NB4 (cell line): ENCODE measurements around the gene CRIM1.
A peak's percentile ranks its signal among the peaks of the same experiment; 100 is the strongest.

Experiments
- DNase-seq: peaks from one replicate; pipeline ENCODE4 v3.0.0; 2010; ENCODE audit warnings: low read depth
- H3K4me3 ChIP-seq: one replicate; pipeline ENCODE4 v1.5.1; 2011; ENCODE audit warnings: mild to moderate bottlenecking, low read depth, low read length, moderate library complexity
- CTCF ChIP-seq: IDR thresholded peaks from one replicate; pipeline ENCODE4 v1.5.1; 2012; ENCODE audit warnings: low read depth, low read length
- MAX ChIP-seq: IDR thresholded peaks from 2 replicates; pipeline ENCODE4 v1.6.1; 2011; ENCODE audit warnings: low read depth, low read length
- MYC ChIP-seq: IDR thresholded peaks from 2 replicates; pipeline ENCODE4 v1.6.1; 2011; ENCODE audit warnings: low read depth, low read length
- POLR2A ChIP-seq: IDR thresholded peaks from 2 replicates; pipeline ENCODE4 v1.6.1; 2011; ENCODE audit warnings: mild to moderate bottlenecking; ENCODE audit not compliant: insufficient read length; ENCODE audit errors: extremely low read depth

CRIM1 gene

GRCh38 chr2:36545871-36546416, 190.4 kb downstream of the CRIM1 start:
- DNase-seq, result no peak
- TF ChIP-seq POLR2A, result no peak
- TF ChIP-seq CTCF, result no peak
- no peak for TF ChIP-seq MYC
- TF ChIP-seq MAX, result no peak
- H3K4me3 ChIP-seq, result no peak overlapping the region

- H3K4me3 ChIP-seq, result no peak overlapping the region
- TF ChIP-seq POLR2A (no peak), MYC (no peak), MAX (no peak), CTCF (no peak)
- DNase-seq, result no peak
These were observed 192.3 kb downstream of the CRIM1 start for GRCh38 chr2:36547906-36548305.

GRCh38 chr2:36549165-36549574, 193.6 kb downstream of the CRIM1 start:
- TF ChIP-seq MYC (no peak), CTCF (no peak), MAX (no peak), POLR2A (no peak)
- DNase-seq, result no peak
- H3K4me3 ChIP-seq, result no peak overlapping the region

- no peak overlapping the region for H3K4me3 ChIP-seq
- DNase-seq, result no peak
- no peak for TF ChIP-seq MAX
- TF ChIP-seq POLR2A, result no peak
- no peak for TF ChIP-seq CTCF
- TF ChIP-seq MYC, result no peak
These were observed 194.4 kb downstream of the CRIM1 start for GRCh38 chr2:36550006-36550405.

DNA sequence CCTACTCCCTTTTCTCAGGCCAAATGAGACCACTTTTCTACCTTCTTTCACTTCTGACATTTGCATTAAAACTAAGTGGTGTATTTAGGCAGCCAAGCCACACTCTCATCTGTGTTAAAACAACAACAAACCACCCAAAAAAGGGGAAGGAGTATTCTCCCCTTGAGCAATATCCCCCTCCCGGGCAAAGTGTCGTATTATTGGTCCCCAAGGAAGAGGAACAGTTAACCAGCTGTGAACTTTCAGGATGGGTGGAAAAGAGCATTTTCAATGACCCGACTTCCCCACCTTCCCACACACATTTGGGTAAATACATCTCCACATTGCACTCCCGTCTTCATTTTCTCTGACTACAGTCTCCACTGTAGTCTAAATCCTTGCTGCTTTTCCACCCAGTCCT, 198.1 kb downstream of the CRIM1 start:
- peak; percentile 88 for DNase-seq
- TF ChIP-seq MYC, result no peak
- TF ChIP-seq CTCF, result no peak
- no peak for TF ChIP-seq MAX
- no peak for TF ChIP-seq POLR2A
- peak overlapping the region; percentile 23 for H3K4me3 ChIP-seq

- peak; percentile 44 for DNase-seq
- TF ChIP-seq MYC (no peak), CTCF (no peak), POLR2A (no peak), MAX (no peak)
- no peak overlapping the region for H3K4me3 ChIP-seq
These were observed 199.0 kb downstream of the CRIM1 start for GRCh38 chr2:36554531-36554930.
